Upper lobe of left lung (tissue), 4 donors: ENCODE measurements around the gene ZNF248.

Experiments
- POLR2A ChIP-seq, 4 donors: fragments of 450-650 bp; IDR thresholded peaks; one replicate each; pipeline ENCODE4 v1.5.1; 2016 to 2017; ENCODE audit warnings: antibody characterized with exemption in 4 of 4, mild to moderate bottlenecking in 2 of 4
- POLR2AphosphoS5 ChIP-seq, 2 donors: sonication (generic); formaldehyde crosslinking; IDR thresholded peaks; one replicate each; pipeline ENCODE4 v1.5.1; 2017; ENCODE audit warnings: antibody characterized with exemption in 2 of 2
- TF ChIP-seq, protein P1 (sequence below), 6 experiments: fragments of 450-650 bp in 4 of 6; fragments of 200-600 bp in 2 of 6; sonication (generic) in 2 of 6; IDR thresholded peaks; one replicate each; pipeline ENCODE4 v1.5.1; 2016 to 2019; ENCODE audit warnings: antibody characterized with exemption in 6 of 6

DNA sequence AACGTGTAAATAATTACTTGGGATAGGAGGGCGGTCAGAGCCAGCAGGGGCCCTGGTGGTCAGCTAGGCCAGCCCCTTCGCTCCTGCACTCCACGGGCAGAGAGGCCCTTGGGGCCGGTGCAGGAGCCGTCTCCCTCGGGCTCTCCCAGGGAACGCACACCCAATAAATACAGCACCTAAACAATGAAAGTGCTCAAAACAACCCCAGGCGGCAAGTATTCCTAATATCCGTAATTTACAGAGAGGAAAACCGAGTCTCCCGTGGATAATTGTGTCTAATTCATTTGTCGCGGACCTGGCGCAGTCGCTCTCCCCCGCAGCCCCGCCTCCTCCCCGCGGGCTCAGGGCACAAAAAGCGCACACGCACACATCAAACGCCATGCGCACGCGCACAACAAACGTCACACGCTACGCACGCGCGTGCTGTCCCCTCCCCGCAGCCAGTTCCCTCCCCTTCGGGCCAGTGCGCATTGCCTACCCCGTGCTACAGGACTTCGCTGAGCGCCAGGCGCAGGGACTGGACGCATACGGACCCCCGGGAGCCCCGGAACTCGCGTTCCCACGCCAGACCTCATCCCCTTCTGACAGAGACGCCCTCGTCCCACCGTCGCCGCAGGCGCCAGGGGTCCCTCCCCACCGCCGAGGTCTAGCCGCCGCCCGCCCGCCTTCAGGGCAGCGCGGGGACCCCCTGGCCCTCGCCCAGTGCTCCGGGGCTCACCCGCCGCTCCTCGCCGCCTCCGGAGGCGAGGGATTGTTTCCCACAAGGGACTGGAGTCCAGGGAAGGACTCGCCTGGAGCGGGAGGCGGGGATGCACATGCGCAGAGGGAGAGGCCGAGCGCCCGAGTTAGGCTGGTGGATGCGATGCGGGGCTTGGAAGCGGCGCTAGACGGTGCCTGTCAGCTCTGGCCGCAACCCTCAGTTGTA, at the start of gene ZNF248:
- TF ChIP-seq, protein P1, sequence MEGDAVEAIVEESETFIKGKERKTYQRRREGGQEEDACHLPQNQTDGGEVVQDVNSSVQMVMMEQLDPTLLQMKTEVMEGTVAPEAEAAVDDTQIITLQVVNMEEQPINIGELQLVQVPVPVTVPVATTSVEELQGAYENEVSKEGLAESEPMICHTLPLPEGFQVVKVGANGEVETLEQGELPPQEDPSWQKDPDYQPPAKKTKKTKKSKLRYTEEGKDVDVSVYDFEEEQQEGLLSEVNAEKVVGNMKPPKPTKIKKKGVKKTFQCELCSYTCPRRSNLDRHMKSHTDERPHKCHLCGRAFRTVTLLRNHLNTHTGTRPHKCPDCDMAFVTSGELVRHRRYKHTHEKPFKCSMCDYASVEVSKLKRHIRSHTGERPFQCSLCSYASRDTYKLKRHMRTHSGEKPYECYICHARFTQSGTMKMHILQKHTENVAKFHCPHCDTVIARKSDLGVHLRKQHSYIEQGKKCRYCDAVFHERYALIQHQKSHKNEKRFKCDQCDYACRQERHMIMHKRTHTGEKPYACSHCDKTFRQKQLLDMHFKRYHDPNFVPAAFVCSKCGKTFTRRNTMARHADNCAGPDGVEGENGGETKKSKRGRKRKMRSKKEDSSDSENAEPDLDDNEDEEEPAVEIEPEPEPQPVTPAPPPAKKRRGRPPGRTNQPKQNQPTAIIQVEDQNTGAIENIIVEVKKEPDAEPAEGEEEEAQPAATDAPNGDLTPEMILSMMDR (IDR thresholded peaks at IDR 0.05) = peak in 2 of 6 experiments; percentile 9 to 16
- TF ChIP-seq POLR2A (IDR thresholded peaks at IDR 0.05) (peak in 3 of 4 donors; percentile 95 to 99 (median 98)), POLR2AphosphoS5 (IDR thresholded peaks at IDR 0.05) (peak; percentile 98 to 99)
